CD8-positive, alpha-beta memory T cell (primary cell): ENCODE results near the gene ERRFI1. TPM values are rescaled to one million over a fixed set of nuclear protein-coding genes. Genes with fewer than 3 reads are reported as not detected.
A peak's percentile ranks its signal among the peaks of the same experiment; 100 is the strongest.
"Not testable (repeated sequence)": the region's sequence is repeated elsewhere in the genome, so short reads cannot be mapped to it uniquely, and the experiment has no call there.

Source experiments
- CTCF ChIA-PET: fragments of 350-600 bp; sonication (Branson Sonifier 250); formaldehyde crosslinking; loops from one replicate; lab custom pipeline; 2021; ENCODE audit warnings: antibody characterized with exemption; lab: Charles Lee
- POLR2A ChIA-PET: fragments of 350-600 bp; sonication (Branson Sonifier 250); formaldehyde crosslinking; loops from one replicate; lab custom pipeline; 2021; ENCODE audit warnings: antibody characterized with exemption; lab: Charles Lee
- DNase-seq, 5 donors: peaks; one replicate each; pipeline versions ENCODE4 v3.0.0 to v3.0.0-alpha.2; 2020 to 2022; ENCODE audit warnings: mixed read lengths in 1 of 5
- H3K27ac ChIP-seq: one replicate; pipeline ENCODE4 v1.7.0; 2013; ENCODE audit warnings: low read depth, mild to moderate bottlenecking, low read length, moderate library complexity
- H3K27me3 ChIP-seq: 2 replicates; pipeline ENCODE4 v1.7.0; 2013; ENCODE audit warnings: low read length, mild to moderate bottlenecking; ENCODE audit not compliant: insufficient read depth, poor library complexity, severe bottlenecking
- H3K36me3 ChIP-seq: 2 replicates; pipeline ENCODE4 v1.7.0; 2013; ENCODE audit warnings: mild to moderate bottlenecking, low read length, moderate library complexity; ENCODE audit not compliant: insufficient read depth
- H3K4me1 ChIP-seq: 2 replicates; pipeline ENCODE4 v1.7.0; 2013; ENCODE audit warnings: mild to moderate bottlenecking, low read length, moderate library complexity; ENCODE audit not compliant: insufficient read depth
- H3K4me3 ChIP-seq: 2 replicates; pipeline ENCODE4 v1.7.0; 2013; ENCODE audit warnings: mild to moderate bottlenecking, low read length
- H3K9me3 ChIP-seq: 2 replicates; pipeline ENCODE4 v1.7.0; 2013; ENCODE audit warnings: mild to moderate bottlenecking, low read length
- H3K27ac Mint-ChIP-seq, 8 donors: one replicate each; pipeline ENCODE4 v1.8.0; 2020 to 2021; ENCODE audit warnings: mixed read lengths in 8 of 8, mild to moderate bottlenecking in 6 of 8, inconsistent platforms in 3 of 8, moderate library complexity in 3 of 8
- H3K27me3 Mint-ChIP-seq, 2 donors: one replicate each; pipeline ENCODE4 v1.8.0; 2020 to 2021; ENCODE audit warnings: mixed read lengths in 2 of 2, mild to moderate bottlenecking in 1 of 2, moderate library complexity in 1 of 2
- H3K36me3 Mint-ChIP-seq, 3 donors: one replicate each; pipeline ENCODE4 v1.8.0; 2020 to 2021; ENCODE audit warnings: mixed read lengths in 3 of 3, inconsistent platforms in 1 of 3, mild to moderate bottlenecking in 1 of 3
- H3K4me1 Mint-ChIP-seq, 3 donors: one replicate each; pipeline ENCODE4 v1.8.0; 2020 to 2021; ENCODE audit warnings: mixed read lengths in 3 of 3, inconsistent platforms in 1 of 3, mild to moderate bottlenecking in 1 of 3
- H3K4me3 Mint-ChIP-seq, 7 donors: one replicate each; pipeline ENCODE4 v1.8.0; 2020 to 2021; ENCODE audit warnings: mixed read lengths in 7 of 7, mild to moderate bottlenecking in 6 of 7, moderate library complexity in 4 of 7, inconsistent platforms in 2 of 7
- H3K9me3 Mint-ChIP-seq, 5 donors: one replicate each; pipeline ENCODE4 v1.8.0; 2020 to 2022; ENCODE audit warnings: mixed read lengths in 5 of 5, mild to moderate bottlenecking in 3 of 5, moderate library complexity in 2 of 5, inconsistent platforms in 1 of 5
- polyA plus RNA-seq: library from polyadenylated mRNA; unstranded; fragments of 300-500 nt; fragmentation: Illumina TruSeq; gene quantifications from one replicate; pipeline ENCODE4 v1.2.3, GENCODE V29; 2021
- total RNA-seq, 2 experiments: library from RNA; stranded (reverse); gene quantifications; one replicate each; pipeline ENCODE4 v1.2.3, GENCODE V29; 2021

ERRFI1 gene
- total and polyA plus RNA-seq, 3 experiments from 2014 or later, result 1.1 to 3.8 (median 3.5) TPM

GRCh38 chr1:8049229-8049628 is 23.1 kb upstream of the ERRFI1 start:
- CTCF ChIA-PET, DNase-seq, H3K4me3 ChIP-seq, H3K9me3 ChIP-seq, H3K4me3 Mint-ChIP-seq, H3K36me3 Mint-ChIP-seq, H3K36me3 ChIP-seq, H3K9me3 Mint-ChIP-seq, H3K4me1 ChIP-seq, H3K27me3 ChIP-seq, H3K4me1 Mint-ChIP-seq, POLR2A ChIA-PET, H3K27ac ChIP-seq: not testable (repeated sequence)
- Mint-ChIP-seq H3K27ac (peak overlapping the region in 1 of 8 donors; percentile 41), H3K27me3 (peaks cover 2 to 12% of the 10 kb centered on the region in 2 donors)

GRCh38 chr1:8047686-8048445 is 21.8 kb upstream of the ERRFI1 start:
- Histone ChIP-seq H3K4me1 (no peaks in the 10 kb centered on the region), H3K9me3 (no peaks in the 10 kb centered on the region), H3K27me3 (no peaks in the 10 kb centered on the region), H3K27ac (no peak overlapping the region), H3K36me3 (no peaks in the 10 kb centered on the region), H3K4me3 (no peak overlapping the region)
- no peaks in the 10 kb centered on the region for H3K4me1 Mint-ChIP-seq
- ChIA-PET CTCF (no interaction called here), POLR2A (no interaction called here)
- peaks cover 0 to 4% (median 0%) of the 10 kb centered on the region in 3 donors for H3K36me3 Mint-ChIP-seq
- peaks cover 2 to 12% of the 10 kb centered on the region in 2 donors for H3K27me3 Mint-ChIP-seq
- H3K27ac Mint-ChIP-seq, result peak overlapping the region in 2 of 8 donors; percentile 81 to 89
- no peak overlapping the region for H3K4me3 Mint-ChIP-seq
- DNase-seq, result no peak
- peaks cover 0 to 4% (median 3%) of the 10 kb centered on the region in 5 donors for H3K9me3 Mint-ChIP-seq

GRCh38 chr1:8047112-8047511 is 21.0 kb upstream of the ERRFI1 start:
- Mint-ChIP-seq H3K4me1 (no peaks in the 10 kb centered on the region), H3K27me3 (peaks cover 2 to 12% of the 10 kb centered on the region in 2 donors), H3K36me3 (peaks cover 0 to 6% (median 1%) of the 10 kb centered on the region in 3 donors), H3K4me3 (no peak overlapping the region), H3K27ac (no peak overlapping the region), H3K9me3 (peaks cover 2 to 6% (median 3%) of the 10 kb centered on the region in 5 donors)
- DNase-seq, result no peak
- no peak overlapping the region for H3K4me3 ChIP-seq
- no peaks in the 10 kb centered on the region for H3K27me3 ChIP-seq
- POLR2A ChIA-PET, result no interaction called here
- no peaks in the 10 kb centered on the region for H3K9me3 ChIP-seq
- H3K36me3 ChIP-seq, result no peaks in the 10 kb centered on the region
- CTCF ChIA-PET, result no interaction called here
- no peak overlapping the region for H3K27ac ChIP-seq
- H3K4me1 ChIP-seq, result no peaks in the 10 kb centered on the region

GRCh38 chr1:8046391-8046790 is 20.3 kb upstream of the ERRFI1 start:
- no peak for DNase-seq
- Histone ChIP-seq H3K4me3 (no peak overlapping the region), H3K27me3 (no peaks in the 10 kb centered on the region), H3K36me3 (no peaks in the 10 kb centered on the region), H3K9me3 (no peaks in the 10 kb centered on the region), H3K4me1 (no peaks in the 10 kb centered on the region), H3K27ac (no peak overlapping the region)
- H3K27me3 Mint-ChIP-seq, result peaks cover 2 to 12% of the 10 kb centered on the region in 2 donors
- no peak overlapping the region for H3K27ac Mint-ChIP-seq
- CTCF ChIA-PET, result no interaction called here
- H3K4me3 Mint-ChIP-seq, result no peak overlapping the region
- H3K4me1 Mint-ChIP-seq, result no peaks in the 10 kb centered on the region
- H3K36me3 Mint-ChIP-seq, result peaks cover 0 to 9% (median 2%) of the 10 kb centered on the region in 3 donors
- peaks cover 3 to 9% (median 7%) of the 10 kb centered on the region in 5 donors for H3K9me3 Mint-ChIP-seq
- POLR2A ChIA-PET, result no interaction called here

- H3K27ac ChIP-seq, result no peak overlapping the region
- no peaks in the 10 kb centered on the region for H3K36me3 ChIP-seq
- DNase-seq, result no peak
- H3K4me3 ChIP-seq, result no peak overlapping the region
- Mint-ChIP-seq H3K4me3 (no peak overlapping the region), H3K36me3 (peaks cover 0 to 9% (median 2%) of the 10 kb centered on the region in 3 donors), H3K4me1 (no peaks in the 10 kb centered on the region), H3K27me3 (peaks cover 2 to 12% of the 10 kb centered on the region in 2 donors), H3K27ac (no peak overlapping the region), H3K9me3 (peaks cover 4 to 10% (median 7%) of the 10 kb centered on the region in 5 donors)
- no peaks in the 10 kb centered on the region for H3K9me3 ChIP-seq
- H3K27me3 ChIP-seq, result no peaks in the 10 kb centered on the region
- ChIA-PET CTCF (no interaction called here), POLR2A (no interaction called here)
- no peaks in the 10 kb centered on the region for H3K4me1 ChIP-seq
Measured at GRCh38 chr1:8043621-8044020, 17.5 kb upstream of the ERRFI1 start.

GRCh38 chr1:8042134-8042533 is 16.0 kb upstream of the ERRFI1 start:
- H3K36me3 Mint-ChIP-seq, result peaks cover 0 to 9% (median 2%) of the 10 kb centered on the region in 3 donors
- H3K27ac Mint-ChIP-seq, result peak overlapping the region in 2 of 8 donors; percentile 45 to 50
- no peaks in the 10 kb centered on the region for H3K27me3 ChIP-seq
- no peak overlapping the region for H3K4me3 Mint-ChIP-seq
- no peaks in the 10 kb centered on the region for H3K36me3 ChIP-seq
- H3K4me3 ChIP-seq, result no peak overlapping the region
- H3K27me3 Mint-ChIP-seq, result peaks cover 2 to 9% of the 10 kb centered on the region in 2 donors
- peaks cover 4 to 10% (median 7%) of the 10 kb centered on the region in 5 donors for H3K9me3 Mint-ChIP-seq
- no peaks in the 10 kb centered on the region for H3K4me1 ChIP-seq
- no peaks in the 10 kb centered on the region for H3K4me1 Mint-ChIP-seq
- no peak overlapping the region for H3K27ac ChIP-seq
- no peak for DNase-seq
- no peaks in the 10 kb centered on the region for H3K9me3 ChIP-seq
- ChIA-PET POLR2A (no interaction called here), CTCF (no interaction called here)

- no peak for DNase-seq
- Mint-ChIP-seq H3K4me3 (no peak overlapping the region), H3K36me3 (peaks cover 0 to 9% (median 2%) of the 10 kb centered on the region in 3 donors), H3K27ac (no peak overlapping the region), H3K4me1 (no peaks in the 10 kb centered on the region), H3K9me3 (peaks cover 4 to 10% (median 7%) of the 10 kb centered on the region in 5 donors), H3K27me3 (peaks cover 0 to 3% of the 10 kb centered on the region in 2 donors)
- Histone ChIP-seq H3K36me3 (no peaks in the 10 kb centered on the region), H3K27ac (no peak overlapping the region), H3K27me3 (no peaks in the 10 kb centered on the region), H3K9me3 (no peaks in the 10 kb centered on the region), H3K4me1 (no peaks in the 10 kb centered on the region), H3K4me3 (no peak overlapping the region)
- ChIA-PET CTCF (no interaction called here), POLR2A (no interaction called here)
Measured at GRCh38 chr1:8040586-8040985, 14.5 kb upstream of the ERRFI1 start.

- no peak overlapping the region for H3K27ac Mint-ChIP-seq
- ChIA-PET POLR2A (no interaction called here), CTCF (interaction anchor here (1.2 kb wide), 1 partner anchor 24 kb away, joined by 5 read pairs; no protein-coding TSS in a partner anchor)
- no peaks in the 10 kb centered on the region for H3K27me3 Mint-ChIP-seq
- peaks cover 4 to 10% (median 7%) of the 10 kb centered on the region in 5 donors for H3K9me3 Mint-ChIP-seq
- no peak overlapping the region for H3K4me3 ChIP-seq
- no peaks in the 10 kb centered on the region for H3K27me3 ChIP-seq
- no peak for DNase-seq
- no peak overlapping the region for H3K27ac ChIP-seq
- peaks cover 0 to 9% (median 2%) of the 10 kb centered on the region in 3 donors for H3K36me3 Mint-ChIP-seq
- H3K4me3 Mint-ChIP-seq, result no peak overlapping the region
- H3K9me3 ChIP-seq, result no peaks in the 10 kb centered on the region
- H3K4me1 ChIP-seq, result no peaks in the 10 kb centered on the region
- H3K36me3 ChIP-seq, result no peaks in the 10 kb centered on the region
- H3K4me1 Mint-ChIP-seq, result no peaks in the 10 kb centered on the region
Measured at GRCh38 chr1:8039071-8039470, 13.0 kb upstream of the ERRFI1 start.
